GM23248 (cell line): Measurements from ENCODE around the gene ZNF845. TPM values are rescaled to one million over a fixed set of nuclear protein-coding genes. Genes with fewer than 3 reads are reported as not detected.

Experiments used
- DNase-seq: peaks from one replicate; pipeline ENCODE4 v3.0.0-alpha.2; 2015
- H2AFZ ChIP-seq: fragments of 200-600 bp; sonication (generic); 2 replicates; pipeline ENCODE4 v1.6.1; 2016; ENCODE audit warnings: antibody characterized with exemption
- H3F3A ChIP-seq: fragments of 200-600 bp; sonication (generic); 2 replicates; pipeline ENCODE4 v1.6.1; 2016; ENCODE audit warnings: mild to moderate bottlenecking, antibody characterized with exemption, mixed run types; ENCODE audit not compliant: insufficient read depth
- H3K27ac ChIP-seq: fragments of 200-600 bp; sonication (generic); 2 replicates; pipeline ENCODE4 v1.5.1; 2016; ENCODE audit warnings: mild to moderate bottlenecking
- H3K27me3 ChIP-seq: fragments of 200-600 bp; sonication (generic); replicated peaks from 2 replicates; pipeline ENCODE4 v1.6.1; 2016; ENCODE audit warnings: mild to moderate bottlenecking; ENCODE audit not compliant: insufficient read depth
- H3K36me3 ChIP-seq: fragments of 200-600 bp; sonication (generic); 2 replicates; pipeline ENCODE4 v1.6.1; 2016; ENCODE audit warnings: low read depth, mild to moderate bottlenecking
- H3K4me1 ChIP-seq: fragments of 200-600 bp; sonication (generic); 2 replicates; pipeline ENCODE4 v1.6.1; 2016; ENCODE audit warnings: mild to moderate bottlenecking; ENCODE audit not compliant: insufficient read depth
- H3K4me2 ChIP-seq: fragments of 200-600 bp; sonication (generic); one replicate; pipeline ENCODE4 v1.6.1; 2016; ENCODE audit warnings: mild to moderate bottlenecking; ENCODE audit not compliant: unreplicated experiment
- H3K4me3 ChIP-seq: fragments of 200-600 bp; sonication (generic); 2 replicates; pipeline ENCODE4 v1.5.1; 2016; ENCODE audit warnings: mild to moderate bottlenecking
- H3K79me2 ChIP-seq: fragments of 200-600 bp; sonication (generic); 2 replicates; pipeline ENCODE4 v1.6.1; 2016; ENCODE audit warnings: mild to moderate bottlenecking; ENCODE audit not compliant: insufficient read depth
- H3K9ac ChIP-seq: fragments of 200-600 bp; sonication (generic); 2 replicates; pipeline ENCODE4 v1.6.1; 2016; ENCODE audit warnings: mild to moderate bottlenecking
- H3K9me2 ChIP-seq: fragments of 200-600 bp; sonication (generic); 2 replicates; pipeline ENCODE4 v1.6.1; 2016; ENCODE audit warnings: mixed run types, mild to moderate bottlenecking, moderate library complexity; ENCODE audit not compliant: insufficient read depth
- H3K9me3 ChIP-seq: fragments of 200-600 bp; sonication (generic); one replicate; pipeline ENCODE4 v1.6.1; 2017; ENCODE audit warnings: low read depth
- H4K20me1 ChIP-seq: fragments of 200-600 bp; sonication (generic); 2 replicates; pipeline ENCODE4 v1.6.0; 2016; ENCODE audit not compliant: insufficient read depth
- EZH2 ChIP-seq: fragments of 200-600 bp; sonication (generic); IDR thresholded peaks from 2 replicates; pipeline ENCODE4 v1.6.1; 2018; ENCODE audit warnings: antibody characterized with exemption, mild to moderate bottlenecking; ENCODE audit not compliant: insufficient read depth, poor library complexity, severe bottlenecking
- EZH2phosphoT487 ChIP-seq: fragments of 200-600 bp; sonication (generic); IDR thresholded peaks from 2 replicates; pipeline ENCODE4 v1.6.1; 2018; ENCODE audit warnings: antibody characterized with exemption, moderate library complexity, mild to moderate bottlenecking, low read depth; ENCODE audit not compliant: insufficient read depth
- WGBS, 2 experiments: methylation state at CpG; one replicate each; pipeline ENCODE4 v1.1.6; 2015 to 2017; ENCODE audit warnings: low lambda C conversion rate in 2 of 2, low coverage in 1 of 2; ENCODE audit errors: missing lambda C conversion rate in 2 of 2; 5-methylcytosine and 5-hydroxymethylcytosine counted together
- in situ Hi-C: fragments of 300-500 bp; cut with MboI; formaldehyde crosslinking; loops from 2 replicates; pipeline ENCODE4 v1.15.0; 2020
- polyA plus RNA-seq: library from polyadenylated mRNA; unstranded; fragments of >200 nt; fragmentation: Nextera tagmentation; extraction: Ambion mirVana; gene quantifications from 2 replicates; pipeline ENCODE4 v1.2.1, GENCODE V29; 2016
- total RNA-seq: library from RNA; depleted of rRNA; stranded (reverse); fragments of >200 nt; shearing (Covaris generic); gene quantifications from 2 replicates; pipeline ENCODE4 v1.2.3, GENCODE V29; 2014

The ZNF845 gene
- total and polyA plus RNA-seq, 2 experiments from 2014 or later, result 3.1 to 5.2 TPM

- Histone ChIP-seq H3K9me2 (no peaks in the 10 kb centered on the region), H3K36me3 (no peaks in the 10 kb centered on the region), H3K9ac (no peak overlapping the region), H3K4me1 (no peaks in the 10 kb centered on the region), H4K20me1 (no peaks in the 10 kb centered on the region), H2AFZ (peak overlapping the region; percentile 91), H3K4me3 (peak overlapping the region; percentile 63), H3K4me2 (peak overlapping the region; percentile 75), H3K79me2 (no peaks in the 10 kb centered on the region), H3K27ac (no peak overlapping the region), H3F3A (no peaks in the 10 kb centered on the region), H3K27me3 (peaks cover 5% of the 10 kb centered on the region; the same call in 1 of the 2 replicates), H3K9me3 (no peaks in the 10 kb centered on the region)
- no peak for TF ChIP-seq EZH2phosphoT487
- TF ChIP-seq EZH2, result no peak
- 3 to 5% methylated on average over 32 of the region's 32 CpGs for WGBS, 2 experiments
- peak; percentile 68 for DNase-seq
- in situ Hi-C loops, result no loop called here
Measured at GRCh38 chr19:53308339-53308811, 25.2 kb upstream of the ZNF845 start.

GRCh38 chr19:53311044-53311443 lies 22.5 kb upstream of the ZNF845 start:
- TF ChIP-seq EZH2phosphoT487 (no peak), EZH2 (no peak)
- Histone ChIP-seq H2AFZ (no peak overlapping the region), H4K20me1 (no peaks in the 10 kb centered on the region), H3K27ac (no peak overlapping the region), H3K27me3 (peaks cover 5% of the 10 kb centered on the region; the same call in 1 of the 2 replicates), H3K36me3 (no peaks in the 10 kb centered on the region), H3K9ac (no peak overlapping the region), H3F3A (no peaks in the 10 kb centered on the region), H3K4me2 (no peak overlapping the region), H3K9me3 (no peaks in the 10 kb centered on the region), H3K79me2 (no peaks in the 10 kb centered on the region), H3K9me2 (no peaks in the 10 kb centered on the region), H3K4me3 (no peak overlapping the region), H3K4me1 (no peaks in the 10 kb centered on the region)
- no peak for DNase-seq
- 27 to 30% methylated on average over 11 of the region's 11 CpGs for WGBS, 2 experiments
- in situ Hi-C loops, result no loop called here

- Histone ChIP-seq H4K20me1 (no peaks in the 10 kb centered on the region), H3K79me2 (no peaks in the 10 kb centered on the region), H3F3A (no peaks in the 10 kb centered on the region), H3K4me2 (no peak overlapping the region), H3K4me1 (no peaks in the 10 kb centered on the region), H3K27ac (no peak overlapping the region), H3K9ac (no peak overlapping the region), H3K36me3 (no peaks in the 10 kb centered on the region), H3K9me2 (no peaks in the 10 kb centered on the region), H3K27me3 (0 out of 2 replicates have a peak, but pooled peaks cover 5% of the 10 kb centered on the region), H3K4me3 (no peak overlapping the region), H2AFZ (no peak overlapping the region), H3K9me3 (no peaks in the 10 kb centered on the region)
- in situ Hi-C loops, result no loop called here
- TF ChIP-seq EZH2phosphoT487, result no peak
- TF ChIP-seq EZH2, result no peak
- WGBS, 2 experiments, result 43 to 44% methylated on average over 12 of the region's 12 CpGs
- DNase-seq, result no peak
Measured at GRCh38 chr19:53311897-53312296, 21.7 kb upstream of the ZNF845 start.

- in situ Hi-C loops, result no loop called here
- peak overlapping the region; percentile 79 for H2AFZ ChIP-seq
Measured at GRCh38 chr19:53328967-53329366, 4.6 kb upstream of the ZNF845 start.

GRCh38 chr19:53332484-53332883 lies 1.1 kb upstream of the ZNF845 start:
- 54 to 63% methylated on average over 14 of the region's 14 CpGs for WGBS, 2 experiments
- Histone ChIP-seq H3K27me3 (no peaks in the 10 kb centered on the region), H3K4me2 (peak overlapping the region; percentile 89), H3K36me3 (no peaks in the 10 kb centered on the region), H4K20me1 (no peaks in the 10 kb centered on the region), H3K27ac (no peak overlapping the region), H3K4me1 (0 out of 2 replicates have a peak, but pooled peaks cover 6% of the 10 kb centered on the region), H3K9ac (peak overlapping the region; percentile 88), H3K9me3 (no peaks in the 10 kb centered on the region), H3K9me2 (no peaks in the 10 kb centered on the region), H3F3A (no peaks in the 10 kb centered on the region), H2AFZ (peak overlapping the region; percentile 95), H3K4me3 (peak overlapping the region; percentile 97), H3K79me2 (peaks cover 34% of the 10 kb centered on the region)
- no peak for DNase-seq
- TF ChIP-seq EZH2, result no peak
- TF ChIP-seq EZH2phosphoT487, result no peak
- in situ Hi-C loops, result no loop called here

More at GRCh38 chr19:53328967-53329366, 4.6 kb upstream of the ZNF845 start:
- Histone ChIP-seq H3K4me3 (peak overlapping the region; percentile 56), H3K9me3 (no peaks in the 10 kb centered on the region), H4K20me1 (no peaks in the 10 kb centered on the region), H3K27ac (no peak overlapping the region), H3F3A (no peaks in the 10 kb centered on the region), H3K36me3 (no peaks in the 10 kb centered on the region), H3K4me2 (no peak overlapping the region), H3K4me1 (no peaks in the 10 kb centered on the region), H3K9me2 (no peaks in the 10 kb centered on the region), H3K9ac (no peak overlapping the region), H3K27me3 (no peaks in the 10 kb centered on the region), H3K79me2 (peaks cover 3% of the 10 kb centered on the region)
- peak; percentile 62 for DNase-seq
- 16 to 25% methylated on average over 24 of the region's 24 CpGs for WGBS, 2 experiments
- no peak for TF ChIP-seq EZH2phosphoT487
- TF ChIP-seq EZH2, result no peak
